Measurements from ENCODE around the gene PKHD1.

Gene PKHD1

DNA sequence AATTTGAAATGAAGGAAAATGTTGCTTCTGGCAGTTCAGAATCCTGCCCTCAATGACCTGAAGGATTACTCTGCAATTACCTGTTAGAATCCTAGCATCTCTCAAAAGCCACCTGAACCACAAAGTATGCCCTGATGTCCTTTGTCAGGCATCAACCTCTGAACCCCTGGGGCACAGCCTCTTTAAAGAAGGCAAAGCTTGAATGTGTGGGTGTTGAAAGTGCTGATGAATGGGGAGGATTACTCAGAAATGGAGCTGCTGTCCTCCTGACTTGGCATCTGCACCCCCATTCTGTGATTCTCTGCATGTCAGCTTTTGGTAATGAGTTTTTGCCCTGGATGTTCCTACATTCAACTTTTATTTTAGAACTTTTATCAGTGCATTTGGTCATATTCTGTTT is 179.2 kb downstream of the PKHD1 start:
- H3K27ac ChIP-seq (replicated peaks), result no peak overlapping the region
- no peak for DNase-seq (ENCODE audit: low read depth in 1 of 2, low spot score in 1 of 2)
- TF ChIP-seq, protein P1, sequence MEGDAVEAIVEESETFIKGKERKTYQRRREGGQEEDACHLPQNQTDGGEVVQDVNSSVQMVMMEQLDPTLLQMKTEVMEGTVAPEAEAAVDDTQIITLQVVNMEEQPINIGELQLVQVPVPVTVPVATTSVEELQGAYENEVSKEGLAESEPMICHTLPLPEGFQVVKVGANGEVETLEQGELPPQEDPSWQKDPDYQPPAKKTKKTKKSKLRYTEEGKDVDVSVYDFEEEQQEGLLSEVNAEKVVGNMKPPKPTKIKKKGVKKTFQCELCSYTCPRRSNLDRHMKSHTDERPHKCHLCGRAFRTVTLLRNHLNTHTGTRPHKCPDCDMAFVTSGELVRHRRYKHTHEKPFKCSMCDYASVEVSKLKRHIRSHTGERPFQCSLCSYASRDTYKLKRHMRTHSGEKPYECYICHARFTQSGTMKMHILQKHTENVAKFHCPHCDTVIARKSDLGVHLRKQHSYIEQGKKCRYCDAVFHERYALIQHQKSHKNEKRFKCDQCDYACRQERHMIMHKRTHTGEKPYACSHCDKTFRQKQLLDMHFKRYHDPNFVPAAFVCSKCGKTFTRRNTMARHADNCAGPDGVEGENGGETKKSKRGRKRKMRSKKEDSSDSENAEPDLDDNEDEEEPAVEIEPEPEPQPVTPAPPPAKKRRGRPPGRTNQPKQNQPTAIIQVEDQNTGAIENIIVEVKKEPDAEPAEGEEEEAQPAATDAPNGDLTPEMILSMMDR (IDR thresholded peaks at IDR 0.05; ENCODE audit: insufficient read depth, low read length), result no peak
- TF ChIP-seq GABPA (IDR thresholded peaks at IDR 0.05; ENCODE audit: low read depth) (no peak), SPI1 (IDR thresholded peaks at IDR 0.05; ENCODE audit: borderline replicate concordance, low read depth) (no peak), POLR2AphosphoS5 (IDR thresholded peaks at IDR 0.05; ENCODE audit: low read depth) (no peak)
- TF ChIP-seq, protein P2, sequence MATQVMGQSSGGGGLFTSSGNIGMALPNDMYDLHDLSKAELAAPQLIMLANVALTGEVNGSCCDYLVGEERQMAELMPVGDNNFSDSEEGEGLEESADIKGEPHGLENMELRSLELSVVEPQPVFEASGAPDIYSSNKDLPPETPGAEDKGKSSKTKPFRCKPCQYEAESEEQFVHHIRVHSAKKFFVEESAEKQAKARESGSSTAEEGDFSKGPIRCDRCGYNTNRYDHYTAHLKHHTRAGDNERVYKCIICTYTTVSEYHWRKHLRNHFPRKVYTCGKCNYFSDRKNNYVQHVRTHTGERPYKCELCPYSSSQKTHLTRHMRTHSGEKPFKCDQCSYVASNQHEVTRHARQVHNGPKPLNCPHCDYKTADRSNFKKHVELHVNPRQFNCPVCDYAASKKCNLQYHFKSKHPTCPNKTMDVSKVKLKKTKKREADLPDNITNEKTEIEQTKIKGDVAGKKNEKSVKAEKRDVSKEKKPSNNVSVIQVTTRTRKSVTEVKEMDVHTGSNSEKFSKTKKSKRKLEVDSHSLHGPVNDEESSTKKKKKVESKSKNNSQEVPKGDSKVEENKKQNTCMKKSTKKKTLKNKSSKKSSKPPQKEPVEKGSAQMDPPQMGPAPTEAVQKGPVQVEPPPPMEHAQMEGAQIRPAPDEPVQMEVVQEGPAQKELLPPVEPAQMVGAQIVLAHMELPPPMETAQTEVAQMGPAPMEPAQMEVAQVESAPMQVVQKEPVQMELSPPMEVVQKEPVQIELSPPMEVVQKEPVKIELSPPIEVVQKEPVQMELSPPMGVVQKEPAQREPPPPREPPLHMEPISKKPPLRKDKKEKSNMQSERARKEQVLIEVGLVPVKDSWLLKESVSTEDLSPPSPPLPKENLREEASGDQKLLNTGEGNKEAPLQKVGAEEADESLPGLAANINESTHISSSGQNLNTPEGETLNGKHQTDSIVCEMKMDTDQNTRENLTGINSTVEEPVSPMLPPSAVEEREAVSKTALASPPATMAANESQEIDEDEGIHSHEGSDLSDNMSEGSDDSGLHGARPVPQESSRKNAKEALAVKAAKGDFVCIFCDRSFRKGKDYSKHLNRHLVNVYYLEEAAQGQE (IDR thresholded peaks at IDR 0.05; ENCODE audit: insufficient replicate concordance, low read depth), result no peak

DNA sequence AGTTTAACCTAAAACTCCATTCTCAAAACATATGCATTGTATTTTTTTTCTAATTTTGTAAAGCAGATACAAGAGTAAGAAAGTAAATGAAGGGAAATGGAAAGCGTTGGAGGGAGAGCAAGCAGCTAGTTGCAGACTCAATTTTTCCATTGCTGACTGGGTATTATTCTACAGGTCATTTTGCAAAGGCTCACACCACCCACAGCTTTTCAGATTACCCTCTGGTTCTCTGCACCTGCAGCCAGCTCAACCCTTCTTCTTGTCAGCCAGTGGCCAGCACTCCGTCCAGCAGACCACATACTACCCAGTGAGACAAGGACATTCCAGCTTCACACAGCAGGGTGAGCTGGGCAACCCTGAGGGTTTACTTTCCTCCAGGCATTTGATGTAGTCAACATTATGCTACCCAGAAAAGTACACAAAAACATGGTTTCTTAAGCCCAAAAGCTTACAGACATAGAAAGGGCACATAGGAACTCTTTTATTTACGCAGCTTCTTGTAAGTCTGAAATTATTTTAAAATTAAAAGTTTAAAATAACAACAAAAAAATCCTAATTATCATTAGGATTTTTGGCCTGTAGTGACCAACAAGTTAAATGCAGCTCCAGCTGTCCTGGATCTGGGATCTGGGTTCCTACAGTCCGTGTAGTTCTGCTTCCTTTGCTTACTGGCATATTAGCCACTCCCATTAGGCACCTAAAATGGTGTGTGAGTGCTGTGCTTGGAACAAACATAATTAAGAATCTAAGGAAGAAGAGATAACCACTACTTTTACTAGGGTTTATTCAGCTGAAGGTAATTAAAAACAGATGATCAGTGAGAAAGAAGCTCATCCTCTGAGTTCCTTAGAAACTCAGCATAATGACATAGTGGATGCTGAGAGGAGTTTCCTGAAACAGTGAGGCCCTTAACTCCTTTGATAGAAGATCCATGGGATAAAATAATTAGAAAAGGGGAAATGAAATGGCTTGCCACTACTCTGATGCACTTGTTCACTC is 185.3 kb downstream of the PKHD1 start:
- TF ChIP-seq, protein P2 (IDR thresholded peaks at IDR 0.05; ENCODE audit: insufficient replicate concordance, low read depth), result no peak
- TF ChIP-seq, protein P1 (IDR thresholded peaks at IDR 0.05; ENCODE audit: insufficient read depth, low read length), result no peak
- no peak for TF ChIP-seq GABPA (IDR thresholded peaks at IDR 0.05; ENCODE audit: low read depth)
- TF ChIP-seq SPI1 (IDR thresholded peaks at IDR 0.05; ENCODE audit: borderline replicate concordance, low read depth), result no peak
- no peak for TF ChIP-seq POLR2AphosphoS5 (IDR thresholded peaks at IDR 0.05; ENCODE audit: low read depth)
- Histone ChIP-seq H3K4me3 (replicated peaks; ENCODE audit: insufficient read depth, low read length) (no peak overlapping the region), H3K27ac (replicated peaks) (no peak overlapping the region), H3K27me3 (ENCODE audit: insufficient read depth, poor library complexity, severe bottlenecking) (no peaks in the 10 kb centered on the region)
- DNase-seq (ENCODE audit: low read depth in 1 of 2, low spot score in 1 of 2), result no peak

More for the DNA sequence above, 179.2 kb downstream of the PKHD1 start:
- Histone ChIP-seq H3K27me3 (ENCODE audit: insufficient read depth, poor library complexity, severe bottlenecking) (no peaks in the 10 kb centered on the region), H3K4me3 (replicated peaks; ENCODE audit: insufficient read depth, low read length) (no peak overlapping the region)

DNA sequence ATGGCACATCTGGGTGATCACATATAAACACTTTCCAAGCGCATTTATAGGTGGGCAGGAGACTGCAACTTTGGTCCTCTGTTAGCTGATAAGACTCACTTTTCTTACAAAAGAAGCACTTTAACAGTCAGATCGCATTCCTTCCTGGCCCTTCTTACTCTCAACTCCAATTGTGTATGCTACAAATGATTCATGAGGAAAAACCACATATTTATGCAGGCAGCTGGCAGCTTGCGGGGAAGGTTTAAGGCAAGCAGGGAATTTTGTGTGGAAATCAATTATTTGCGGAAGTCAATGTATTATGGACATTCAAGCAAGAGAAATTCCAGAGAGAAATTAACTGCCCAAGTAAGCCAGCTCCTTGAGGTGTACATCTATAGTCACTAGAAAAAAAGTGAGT is 194.0 kb downstream of the PKHD1 start:
- no peak for TF ChIP-seq POLR2AphosphoS5 (IDR thresholded peaks at IDR 0.05; ENCODE audit: low read depth)
- TF ChIP-seq SPI1 (IDR thresholded peaks at IDR 0.05; ENCODE audit: borderline replicate concordance, low read depth), result no peak
- TF ChIP-seq, protein P1 (IDR thresholded peaks at IDR 0.05; ENCODE audit: insufficient read depth, low read length), result no peak
- TF ChIP-seq GABPA (IDR thresholded peaks at IDR 0.05; ENCODE audit: low read depth), result no peak
- TF ChIP-seq, protein P2 (IDR thresholded peaks at IDR 0.05; ENCODE audit: insufficient replicate concordance, low read depth), result no peak
- no peak for DNase-seq (ENCODE audit: low read depth in 1 of 2, low spot score in 1 of 2)
- no peaks in the 10 kb centered on the region for H3K27me3 ChIP-seq (ENCODE audit: insufficient read depth, poor library complexity, severe bottlenecking)
- H3K27ac ChIP-seq (replicated peaks), result no peak overlapping the region
- H3K4me3 ChIP-seq (replicated peaks; ENCODE audit: insufficient read depth, low read length), result no peak overlapping the region

All from HL-60 (cell line).